Tongue (tissue), 2 donors: Measurements from ENCODE around the gene GNPDA1. TPM values are rescaled to one million over a fixed set of nuclear protein-coding genes. Genes with fewer than 3 reads are reported as not detected.

Experiments
- DNase-seq: peaks from one replicate; pipeline ENCODE4 v3.0.0-alpha.2; 2015
- total RNA-seq: library from RNA; depleted of rRNA; stranded (reverse); fragments of >200 nt; gene quantifications from one replicate; pipeline ENCODE4 v1.2.3, GENCODE V29; 2014

The GNPDA1 gene
- total RNA-seq, 1 donor from 2014 or later = 38.8 TPM

DNA sequence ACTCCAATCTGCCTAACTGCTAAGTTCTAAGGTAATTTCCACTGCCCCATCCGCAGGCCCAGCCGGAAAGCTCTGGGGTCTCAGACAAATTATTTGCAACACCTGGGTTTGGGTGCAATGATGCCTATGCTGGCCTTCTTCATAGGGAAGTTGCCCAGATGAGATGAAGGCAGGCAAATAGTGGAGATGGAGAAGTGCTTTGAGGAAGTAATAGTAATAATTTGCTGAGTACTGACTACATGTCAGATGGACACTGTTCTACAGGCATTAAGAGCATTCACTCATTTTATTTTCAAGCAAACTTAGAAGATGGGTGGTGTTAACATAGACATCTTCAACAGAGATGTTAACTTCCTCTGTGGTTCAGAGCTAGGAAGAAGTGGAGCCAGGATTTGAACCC, 58.6 kb downstream of the GNPDA1 start:
- DNase-seq = no peak

GRCh38 chr5:141952020-141952419, 60.8 kb downstream of the GNPDA1 start:
- DNase-seq = no peak

DNA sequence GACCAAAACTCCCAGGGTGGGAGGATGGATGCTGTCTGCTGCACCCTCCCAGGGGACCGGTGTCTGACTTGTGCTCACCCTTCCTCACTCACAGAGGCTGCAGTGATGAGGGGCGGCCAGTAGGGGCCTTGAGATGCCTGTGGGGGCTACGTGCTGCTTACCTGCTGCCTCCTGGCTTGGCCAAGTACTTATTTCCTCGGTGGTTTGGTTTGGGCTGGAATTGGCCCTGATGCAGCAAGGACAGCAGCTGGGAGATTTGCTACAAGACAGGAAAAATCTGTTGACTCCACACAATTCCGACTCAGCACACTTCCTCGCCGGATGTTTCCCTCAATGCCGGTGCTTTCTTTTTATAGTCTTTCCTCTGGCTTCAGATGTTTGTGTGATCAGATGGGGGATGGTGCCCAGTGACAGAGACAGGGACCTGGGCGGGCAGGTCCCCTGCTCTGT, 61.5 kb downstream of the GNPDA1 start:
- DNase-seq = no peak

Other genes starting within 250 kb of the GNPDA1 start
- gene PCDH1, start 134.6 kb downstream of the GNPDA1 start, total RNA-seq = 24.0 TPM
- gene DELE1, start 89.2 kb downstream of the GNPDA1 start, total RNA-seq = 61.7 TPM
- gene PCDH12, start 54.8 kb downstream of the GNPDA1 start, total RNA-seq = 20.1 TPM
- gene RNF14, start 43.9 kb downstream of the GNPDA1 start, total RNA-seq = 79.0 TPM
- gene NDFIP1, start 95.8 kb upstream of the GNPDA1 start, total RNA-seq = 77.8 TPM